ENCODE measurements around the gene DEPP1.

Gene DEPP1

DNA sequence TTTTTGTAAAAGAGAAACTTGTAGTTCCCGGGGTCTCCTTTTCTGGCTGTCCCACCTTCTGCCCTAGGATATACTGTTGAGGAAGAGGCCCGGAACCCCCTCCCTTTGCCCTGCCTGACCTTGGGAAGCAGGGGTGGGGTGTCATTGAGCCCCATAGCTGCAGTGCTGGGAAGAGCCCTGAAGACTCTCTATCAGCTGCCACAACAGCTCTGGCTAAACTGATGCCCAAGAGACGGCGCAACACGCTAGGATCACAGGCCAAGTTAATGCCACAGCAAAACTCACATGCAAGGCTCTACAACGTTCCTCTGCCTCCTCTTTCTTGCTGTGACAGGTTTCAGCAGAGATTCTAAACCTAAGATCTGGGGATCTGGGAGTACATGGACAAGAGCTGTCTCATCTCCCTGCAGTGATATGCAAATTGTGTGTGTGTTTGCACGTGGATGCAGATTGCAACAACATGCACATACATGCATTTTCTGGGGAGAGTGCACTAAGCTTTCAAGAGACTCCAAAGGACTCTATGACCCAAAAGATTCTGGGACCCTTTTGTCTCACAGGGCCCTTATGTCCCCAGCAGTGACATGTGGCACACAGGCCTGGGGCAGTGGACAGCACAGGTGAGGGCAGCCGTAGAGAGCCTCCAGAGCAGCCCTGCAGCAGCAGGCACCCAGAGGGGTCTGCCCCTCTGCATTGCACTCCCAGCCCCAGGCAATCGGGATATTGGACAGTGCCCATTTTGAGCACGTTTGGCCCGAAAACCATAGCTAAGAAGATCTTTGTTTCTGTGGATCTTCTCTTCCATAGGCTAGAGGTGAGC lies 16.5 kb downstream of the DEPP1 start:
- FAIRE-seq (no peak), DNase-seq (ENCODE audit: insufficient read length, low spot score) (no peak)
- no peak for TF ChIP-seq POLR2A (IDR thresholded peaks at IDR 0.05; ENCODE audit: low read depth, low read length)

DNA sequence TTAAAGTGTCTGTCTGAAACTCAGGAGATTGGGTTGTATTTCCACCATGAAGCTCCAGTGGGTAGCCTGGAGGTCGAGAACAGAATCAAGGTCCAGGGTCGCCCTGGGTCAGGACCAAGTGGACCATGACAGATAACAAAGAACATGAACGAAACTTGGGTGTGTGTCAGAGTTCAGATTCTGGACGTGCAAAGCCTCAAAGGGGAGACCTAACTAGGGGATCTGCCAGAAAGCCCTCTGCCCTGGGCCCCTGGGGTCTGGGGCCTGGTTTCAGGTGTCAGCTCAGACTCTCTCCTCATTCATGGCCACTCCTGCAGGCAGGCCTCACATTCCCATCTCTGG lies 17.4 kb downstream of the DEPP1 start:
- no peak for FAIRE-seq
- no peak for DNase-seq (ENCODE audit: insufficient read length, low spot score)

GRCh38 chr10:44960482-44961229 lies 18.0 kb downstream of the DEPP1 start:
- no peak for DNase-seq (ENCODE audit: insufficient read length, low spot score)
- no peak for FAIRE-seq
- TF ChIP-seq POLR2A (IDR thresholded peaks at IDR 0.05; ENCODE audit: low read depth, low read length), result no peak

More for the DNA sequence above, 17.4 kb downstream of the DEPP1 start:
- TF ChIP-seq POLR2A (IDR thresholded peaks at IDR 0.05; ENCODE audit: low read depth, low read length), result no peak

DNA sequence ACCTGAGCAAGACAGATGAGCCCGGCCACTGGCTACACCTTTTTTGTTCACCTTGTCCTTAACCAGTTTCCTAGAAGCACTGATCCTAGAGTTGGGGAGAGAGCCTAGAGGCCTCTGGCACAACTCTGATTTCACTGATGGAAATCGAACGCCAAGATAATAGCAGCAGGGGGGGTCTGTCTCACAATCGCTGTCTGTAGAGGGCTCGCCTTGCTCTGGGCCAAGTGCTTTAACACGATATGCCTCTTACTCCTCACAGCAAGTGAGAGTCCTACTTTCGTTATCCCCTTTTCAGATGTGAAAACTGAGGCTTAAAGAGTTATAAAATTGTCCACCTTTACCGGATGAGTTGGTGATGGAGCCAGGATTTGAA lies 18.5 kb downstream of the DEPP1 start:
- TF ChIP-seq POLR2A (IDR thresholded peaks at IDR 0.05; ENCODE audit: low read depth, low read length), result no peak
- DNase-seq (ENCODE audit: insufficient read length, low spot score) (no peak), FAIRE-seq (no peak)

GRCh38 chr10:44959247-44960087 lies 19.1 kb downstream of the DEPP1 start, which contains the start of gene RASSF4:
RASSF4 (plus strand) TSS chr10:44959802; CDS start chr10:44970203, 10,401 bp downstream.
- FAIRE-seq (no peak), DNase-seq (ENCODE audit: insufficient read length, low spot score) (peak; percentile 85)
- peak; percentile 49 for TF ChIP-seq POLR2A (IDR thresholded peaks at IDR 0.05; ENCODE audit: low read depth, low read length)

- TF ChIP-seq POLR2A (IDR thresholded peaks at IDR 0.05; ENCODE audit: low read depth, low read length), result no peak
- FAIRE-seq, result no peak
- no peak for DNase-seq (ENCODE audit: insufficient read length, low spot score)
Measured at GRCh38 chr10:44958898-44959246, 19.7 kb downstream of the DEPP1 start.

GRCh38 chr10:44958196-44958897 lies 20.3 kb downstream of the DEPP1 start:
- no peak for FAIRE-seq
- DNase-seq (ENCODE audit: insufficient read length, low spot score), result peak; percentile 69
- no peak for TF ChIP-seq POLR2A (IDR thresholded peaks at IDR 0.05; ENCODE audit: low read depth, low read length)

DNA sequence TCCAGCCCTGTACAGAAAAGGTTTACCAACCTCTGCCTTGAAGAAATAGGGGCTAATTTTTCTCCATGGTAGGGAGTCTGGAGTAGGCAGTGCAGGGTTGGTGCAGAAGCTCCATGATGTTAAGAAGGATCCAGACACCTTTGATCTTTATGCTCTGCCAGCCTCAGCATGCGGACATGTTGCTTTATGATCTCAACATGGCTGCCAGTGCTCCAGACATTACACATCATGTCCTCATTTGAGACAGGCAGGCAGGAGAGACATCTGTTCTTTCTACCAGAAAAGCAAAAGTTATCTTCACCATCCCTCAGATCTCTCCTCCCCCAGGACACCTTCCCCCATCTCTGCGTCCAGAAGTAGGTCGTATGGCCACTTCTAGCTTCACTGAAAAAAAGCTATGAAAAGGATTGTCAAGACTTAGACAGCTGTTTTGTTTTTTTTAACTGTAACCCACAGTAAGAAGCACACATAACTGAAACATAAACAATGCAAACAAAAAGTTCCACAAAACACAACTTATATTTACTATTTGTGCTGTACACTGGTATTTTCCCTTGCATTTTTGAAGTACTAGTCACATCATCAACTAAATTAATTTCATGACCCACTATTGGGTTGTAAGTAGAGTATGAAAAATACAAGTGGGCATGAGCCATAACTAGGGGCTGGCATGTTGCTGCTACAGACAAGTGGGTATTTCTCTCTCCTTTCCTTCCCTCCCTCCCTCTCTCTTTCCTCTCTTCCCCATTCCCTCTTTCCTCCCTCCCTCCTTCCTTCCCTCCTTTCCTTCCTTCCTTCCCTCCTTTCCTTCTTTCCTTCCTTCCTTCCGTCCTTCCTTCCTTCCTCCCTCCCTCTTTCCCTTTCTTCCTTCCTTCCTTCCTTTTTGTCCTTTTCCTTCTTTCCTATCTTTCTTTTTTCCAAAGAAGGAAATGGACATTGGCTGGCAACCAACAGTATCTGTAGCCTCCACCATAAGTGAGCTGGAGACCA lies 21.6 kb downstream of the DEPP1 start:
- no peak for TF ChIP-seq POLR2A (IDR thresholded peaks at IDR 0.05; ENCODE audit: low read depth, low read length)
- DNase-seq (ENCODE audit: insufficient read length, low spot score) (no peak), FAIRE-seq (no peak)

DNA sequence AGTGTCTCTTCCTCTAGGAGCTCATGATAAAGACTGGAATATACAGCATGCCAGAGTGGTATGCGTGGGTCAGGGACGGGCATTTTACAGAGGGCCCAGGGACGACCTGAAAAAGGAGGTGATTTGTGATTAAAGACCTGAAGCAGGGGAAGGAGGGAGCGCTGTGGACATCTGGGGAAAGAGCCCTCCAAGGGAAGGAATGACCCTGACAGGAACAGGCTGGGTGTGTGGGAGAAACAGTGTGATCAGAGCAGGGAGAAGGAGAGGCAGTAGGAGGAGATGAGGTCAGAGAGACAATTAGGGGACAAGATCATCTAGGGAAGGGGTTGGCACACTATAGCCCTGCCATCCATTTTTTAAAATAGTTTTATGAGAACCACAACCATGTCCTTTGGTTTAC lies 22.4 kb downstream of the DEPP1 start:
- FAIRE-seq (no peak), DNase-seq (ENCODE audit: insufficient read length, low spot score) (no peak)
- TF ChIP-seq POLR2A (IDR thresholded peaks at IDR 0.05; ENCODE audit: low read depth, low read length), result no peak

DNA sequence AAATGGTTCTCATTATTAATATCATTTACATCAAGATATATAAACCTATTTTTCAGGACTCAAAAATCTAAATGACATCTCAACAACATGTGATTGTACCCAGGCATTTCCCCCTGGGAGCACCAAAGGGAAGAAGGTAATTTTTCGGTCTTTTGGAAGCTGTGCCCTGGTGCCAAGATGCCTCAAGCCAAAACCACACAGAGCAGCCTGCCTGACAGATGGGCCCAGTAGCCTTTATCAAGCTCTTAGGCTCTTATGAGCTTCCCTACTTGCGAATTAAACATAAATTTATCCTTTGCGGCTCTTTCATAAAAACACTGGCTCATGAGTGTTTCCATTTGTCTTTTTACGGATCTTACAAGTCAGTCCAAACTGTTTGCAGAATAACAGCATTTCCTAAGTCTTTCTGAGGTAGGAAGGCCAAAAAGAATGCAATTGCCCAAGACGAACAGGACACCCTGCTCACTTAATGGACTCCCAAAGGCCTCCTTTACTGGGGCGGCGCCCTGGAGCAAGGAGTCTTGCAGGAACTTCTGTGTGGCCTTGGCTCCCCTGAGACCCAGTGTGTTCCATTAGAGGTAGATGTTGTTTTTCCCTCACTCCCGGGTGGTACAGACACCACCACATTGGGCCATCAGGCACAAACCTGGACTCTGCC lies 23.1 kb downstream of the DEPP1 start:
- FAIRE-seq (no peak), DNase-seq (ENCODE audit: insufficient read length, low spot score) (no peak)
- TF ChIP-seq POLR2A (IDR thresholded peaks at IDR 0.05; ENCODE audit: low read depth, low read length), result no peak

DNA sequence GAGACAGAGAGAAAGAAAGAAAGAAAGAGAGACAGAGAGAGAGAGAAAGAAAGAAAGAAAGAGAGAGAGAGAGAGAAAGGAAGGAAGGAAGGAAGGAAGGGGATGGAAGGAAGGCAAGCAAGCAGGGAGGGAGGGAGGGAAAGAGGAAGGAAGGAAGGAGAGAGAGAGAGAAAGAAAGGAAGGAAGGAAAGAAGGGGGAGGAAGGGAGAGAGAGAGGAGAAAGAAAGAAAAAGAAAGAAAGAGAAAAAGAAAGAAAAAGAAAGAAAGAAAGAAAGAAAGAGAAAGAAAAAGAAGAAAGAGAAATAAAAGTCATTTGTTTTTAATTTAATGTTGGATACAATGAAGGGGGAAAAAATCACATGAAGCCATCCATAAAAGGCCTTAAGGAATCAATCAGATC lies 23.6 kb downstream of the DEPP1 start:
- DNase-seq (ENCODE audit: insufficient read length, low spot score), result no peak
- no peak for FAIRE-seq
- no peak for TF ChIP-seq POLR2A (IDR thresholded peaks at IDR 0.05; ENCODE audit: low read depth, low read length)

DNA sequence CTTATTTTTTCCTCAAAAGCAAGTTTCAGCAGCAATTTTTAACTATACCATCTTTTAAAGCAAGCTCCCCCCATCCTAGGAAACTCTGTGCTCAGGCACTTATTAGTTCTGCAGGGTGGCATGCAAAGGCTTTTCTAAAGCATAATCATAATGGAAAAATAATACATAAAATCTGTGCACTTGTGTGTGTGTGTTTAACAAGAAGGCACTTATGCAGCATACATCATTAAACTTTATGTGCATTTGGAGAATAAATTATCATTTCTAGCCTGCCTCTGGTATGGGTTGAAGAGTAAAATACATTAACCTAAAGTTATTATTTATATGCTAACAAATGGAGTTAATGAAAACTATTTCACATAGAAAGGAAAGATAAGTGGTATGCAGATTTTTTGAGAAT lies 24.6 kb downstream of the DEPP1 start:
- DNase-seq (ENCODE audit: insufficient read length, low spot score), result no peak
- no peak for FAIRE-seq
- TF ChIP-seq POLR2A (IDR thresholded peaks at IDR 0.05; ENCODE audit: low read depth, low read length), result no peak

Measured in H54 (cell line).